Measurements from ENCODE around the gene RIPOR2.

The RIPOR2 gene

DNA sequence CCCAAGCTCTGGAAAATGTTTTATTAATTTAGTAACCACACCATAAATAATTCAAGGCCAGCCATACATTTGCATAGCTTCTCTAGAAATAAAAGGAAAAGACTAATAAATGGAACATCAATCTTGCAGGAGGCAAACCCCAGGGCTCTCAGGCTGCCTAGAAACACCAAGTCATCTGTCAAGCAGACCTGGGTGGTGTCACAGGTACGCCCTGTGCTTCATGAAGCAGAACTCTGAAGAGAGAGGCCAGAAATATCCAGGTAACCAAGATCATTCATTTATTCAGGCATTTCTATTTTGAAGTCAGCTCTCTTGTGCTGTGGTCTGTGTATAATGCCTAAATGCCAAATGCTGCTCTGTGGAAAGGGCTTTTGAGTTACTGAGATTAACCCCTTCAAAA, 91.7 kb downstream of the RIPOR2 start:
- no peak for DNase-seq (ENCODE audit: low spot score)

DNA sequence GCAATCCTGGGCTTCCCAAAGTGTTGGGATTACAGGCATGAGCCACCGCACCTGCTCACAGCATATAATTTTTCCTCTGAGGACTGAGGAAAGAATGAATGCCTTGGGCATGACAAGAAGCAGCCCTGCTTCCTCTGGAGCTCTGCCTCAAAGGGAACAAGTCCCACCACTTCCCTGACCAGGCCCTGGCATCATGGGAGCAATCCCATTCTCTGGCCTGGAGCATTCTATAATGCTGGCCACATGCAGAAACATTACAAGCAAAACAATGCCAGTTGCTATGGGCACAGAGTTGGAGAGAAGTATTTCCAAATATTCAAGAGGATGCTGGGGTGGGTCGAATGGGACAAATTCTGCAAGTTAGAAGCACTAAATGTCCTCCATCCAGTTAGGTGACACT, 95.6 kb downstream of the RIPOR2 start:
- DNase-seq (ENCODE audit: low spot score) = no peak

DNA sequence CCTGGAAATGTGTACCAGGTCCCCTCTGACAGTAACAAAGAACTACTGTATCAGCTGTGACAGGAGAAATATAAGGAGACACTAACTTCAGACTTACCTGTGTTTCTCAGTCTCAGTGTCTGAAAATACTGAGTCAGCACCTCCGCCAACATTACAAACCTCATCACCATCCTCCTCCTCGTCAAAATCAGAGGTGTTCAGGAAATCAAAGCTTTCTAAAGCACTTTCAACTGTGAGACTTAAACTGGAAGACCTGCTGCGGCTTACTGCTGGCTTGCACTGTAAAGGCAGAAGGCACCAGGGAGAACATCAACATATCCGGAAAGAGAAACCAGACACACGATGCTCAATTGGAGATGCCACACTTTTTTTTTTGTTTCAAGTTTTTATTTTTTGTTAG, 96.8 kb downstream of the RIPOR2 start:
- no peak for DNase-seq (ENCODE audit: low spot score)

DNA sequence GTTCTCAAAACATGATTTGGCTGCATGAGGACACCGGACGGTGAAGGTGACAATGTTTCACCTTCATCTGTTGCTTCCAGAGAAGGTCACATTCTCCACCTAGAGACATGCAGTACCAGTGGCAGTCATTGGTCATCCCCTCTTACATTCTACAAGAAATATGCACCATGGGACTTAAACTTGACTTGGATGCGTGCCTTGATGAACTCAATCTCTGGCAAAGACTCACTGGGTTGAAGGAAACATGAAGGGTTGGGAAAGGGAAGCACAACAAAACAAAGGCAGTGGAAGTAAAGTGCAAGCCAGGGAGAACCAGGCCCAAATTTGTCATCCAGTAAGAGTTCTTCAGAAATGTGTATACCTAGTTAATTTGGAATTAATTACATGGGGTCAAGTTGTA, 97.7 kb downstream of the RIPOR2 start:
- DNase-seq (ENCODE audit: low spot score) = no peak

DNA sequence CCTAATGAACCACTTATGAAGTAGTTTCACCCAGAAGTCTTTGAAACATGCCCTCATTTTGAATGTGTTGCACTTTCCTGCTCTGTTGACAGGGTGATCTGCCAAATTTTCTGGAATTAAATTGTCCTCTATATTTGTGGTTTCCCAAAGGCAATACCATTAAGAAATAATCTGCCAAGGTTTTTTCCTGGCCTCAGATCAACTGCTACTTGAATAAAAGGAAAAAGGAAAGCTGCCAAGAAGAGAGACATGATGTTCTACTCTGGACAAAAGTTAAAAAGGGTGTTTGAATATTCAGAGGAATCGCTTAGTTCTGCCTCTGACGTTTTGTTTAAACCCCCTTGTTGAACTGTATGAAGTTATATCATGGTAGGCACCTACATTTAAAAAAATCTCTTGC, 99.7 kb downstream of the RIPOR2 start:
- no peak for DNase-seq (ENCODE audit: low spot score)

DNA sequence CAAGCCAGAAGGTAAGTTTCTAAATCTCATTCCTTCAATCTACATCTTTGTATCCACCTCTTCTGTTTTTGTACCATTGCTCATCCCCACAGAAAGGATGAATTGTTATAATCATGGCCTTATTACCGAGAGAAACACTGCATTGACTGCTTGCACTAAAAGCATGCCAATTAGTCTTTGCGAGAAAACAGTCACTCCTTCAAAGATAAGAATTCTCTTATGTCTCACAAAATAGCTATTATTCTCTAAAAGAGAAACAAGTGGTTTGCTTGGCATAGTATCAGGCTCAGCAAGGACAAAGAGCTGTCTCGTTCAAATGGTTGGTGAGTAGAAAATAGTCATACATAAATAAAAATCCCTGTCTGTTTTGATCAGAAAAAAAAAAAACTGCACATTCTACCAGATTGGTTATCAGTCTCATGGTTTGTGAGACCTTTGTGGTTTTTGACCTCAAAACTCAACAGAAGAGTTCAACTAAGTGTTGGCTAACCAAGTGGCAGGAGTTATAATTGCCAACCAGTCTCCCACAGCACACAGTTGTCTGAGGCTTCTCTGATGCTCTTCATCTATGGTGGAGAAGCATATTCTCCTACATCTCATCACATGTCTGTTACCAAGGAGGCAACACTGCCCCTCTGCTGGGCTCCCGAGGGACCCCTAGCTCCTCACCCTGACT, 101.9 kb downstream of the RIPOR2 start:
- DNase-seq (ENCODE audit: low spot score) = no peak

DNA sequence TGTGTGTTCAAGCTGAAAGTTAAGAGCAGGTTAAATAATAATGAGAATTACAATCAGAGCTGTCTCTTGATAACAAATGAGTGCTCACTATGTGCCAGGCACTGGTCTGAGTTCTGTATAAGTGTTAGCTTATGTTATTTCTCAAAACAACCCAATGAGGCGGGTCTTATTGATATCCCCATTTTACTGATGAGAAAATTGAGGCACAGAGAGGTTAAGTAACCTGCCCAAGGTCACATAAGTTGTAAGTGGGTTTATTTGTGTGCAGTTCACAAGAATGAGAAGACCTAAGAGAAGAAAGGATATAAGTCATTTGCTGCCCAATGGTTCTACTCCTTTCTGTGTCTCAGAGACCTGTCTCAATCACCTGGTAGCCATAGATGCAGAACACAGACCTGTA, 103.0 kb downstream of the RIPOR2 start:
- DNase-seq (ENCODE audit: low spot score) = no peak

DNA sequence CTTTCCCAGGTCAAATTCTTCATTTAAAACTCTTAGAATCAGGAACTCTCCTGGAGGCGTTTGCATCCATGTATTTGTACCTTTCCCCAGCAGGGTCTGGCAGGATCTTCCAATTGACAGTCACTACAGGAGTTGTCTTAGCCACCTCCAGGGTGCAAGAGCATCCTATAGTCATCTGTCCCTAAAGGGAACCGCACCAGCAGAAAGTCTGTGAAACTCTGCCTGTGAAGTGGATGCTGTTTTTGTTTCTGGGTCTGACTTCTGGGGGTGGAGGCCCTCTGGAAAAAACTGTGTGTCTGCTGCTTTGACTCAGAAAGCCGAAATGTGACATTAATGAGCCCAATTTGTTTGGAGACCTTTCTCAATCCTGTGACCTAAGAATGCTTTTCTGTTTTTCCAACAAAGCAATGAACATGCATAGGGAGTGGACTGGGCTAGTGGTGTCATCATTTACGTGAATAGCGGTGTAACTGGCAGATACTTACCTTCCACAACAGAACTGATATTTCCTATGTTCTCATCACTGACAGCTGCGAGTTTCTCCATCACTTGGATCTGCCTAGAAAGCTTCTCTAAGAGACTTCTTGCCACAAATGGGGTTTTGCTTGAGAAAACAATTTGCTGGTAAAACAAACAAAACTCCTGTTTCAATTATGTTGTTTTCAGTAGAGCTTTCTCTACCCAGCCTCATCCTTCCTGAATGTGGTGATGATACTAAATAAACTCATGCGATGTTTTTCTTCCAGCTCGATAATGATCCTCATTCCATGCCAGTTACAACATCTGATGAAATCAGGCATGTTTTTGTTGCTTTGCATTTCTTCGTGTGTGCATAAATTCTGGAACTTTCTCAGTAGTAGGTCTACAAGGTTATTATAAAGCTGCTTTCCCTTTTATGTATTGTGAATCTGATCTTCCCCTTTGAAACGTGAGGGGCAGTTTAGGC, 103.7 kb downstream of the RIPOR2 start:
- DNase-seq (ENCODE audit: low spot score) = no peak

DNA sequence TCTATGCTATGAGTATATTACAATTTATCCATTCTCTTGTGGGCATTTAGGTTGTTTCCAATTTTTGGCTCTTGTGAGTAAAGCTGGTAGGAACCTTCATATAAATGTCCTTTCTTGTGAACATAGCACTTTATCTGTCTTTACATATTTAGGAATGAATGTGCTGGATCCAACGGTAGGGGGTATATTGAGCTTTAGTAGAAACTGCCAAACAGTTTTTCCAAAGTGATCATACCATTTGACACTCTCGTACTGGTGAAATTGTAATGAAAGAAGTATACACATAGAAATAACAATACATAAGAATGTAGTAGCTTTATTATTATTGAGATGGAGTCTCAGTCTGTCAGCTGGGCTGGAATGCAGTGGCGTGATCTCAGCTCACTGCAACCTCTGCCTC, 106.1 kb downstream of the RIPOR2 start:
- no peak for DNase-seq (ENCODE audit: low spot score)

DNA sequence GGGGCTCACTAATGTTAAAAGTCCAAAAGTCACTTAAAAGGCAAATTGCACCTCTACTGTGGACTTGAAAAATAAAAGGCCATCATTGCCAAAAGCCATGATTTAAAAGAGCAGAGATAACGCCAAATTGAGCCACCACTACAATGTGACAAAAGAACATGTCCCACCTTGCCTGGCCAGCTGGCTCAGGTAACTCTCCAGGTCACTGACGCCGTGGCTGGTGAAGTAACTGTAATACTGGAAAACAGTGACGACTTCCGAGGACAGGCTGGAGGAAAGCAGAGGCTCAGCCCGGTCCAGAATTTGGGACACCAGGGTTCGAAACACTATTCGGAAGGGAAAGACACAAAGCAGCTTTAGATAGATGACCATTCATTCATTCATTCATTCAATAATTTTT, 107.8 kb downstream of the RIPOR2 start:
- DNase-seq (ENCODE audit: low spot score) = no peak

DNA sequence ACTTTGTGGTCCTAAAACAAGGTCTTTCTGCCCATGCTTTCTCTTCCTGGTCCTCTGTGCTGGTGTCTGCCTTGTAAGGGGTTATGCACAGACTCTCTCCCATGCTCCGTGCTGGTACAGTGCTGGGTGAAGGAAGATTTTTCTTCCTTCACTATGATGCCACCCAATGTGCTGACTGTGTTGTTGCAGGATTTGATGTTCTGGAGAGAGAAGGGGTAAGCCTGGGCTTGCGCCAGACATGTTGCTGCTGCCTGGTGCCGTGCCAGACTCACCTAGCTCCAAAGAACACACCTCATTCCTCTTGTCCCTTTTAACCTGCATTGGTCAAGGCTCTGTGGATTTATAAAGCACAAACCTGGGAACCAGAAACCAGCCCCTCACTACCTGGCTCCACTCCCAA, 108.6 kb downstream of the RIPOR2 start:
- DNase-seq (ENCODE audit: low spot score) = no peak

DNA sequence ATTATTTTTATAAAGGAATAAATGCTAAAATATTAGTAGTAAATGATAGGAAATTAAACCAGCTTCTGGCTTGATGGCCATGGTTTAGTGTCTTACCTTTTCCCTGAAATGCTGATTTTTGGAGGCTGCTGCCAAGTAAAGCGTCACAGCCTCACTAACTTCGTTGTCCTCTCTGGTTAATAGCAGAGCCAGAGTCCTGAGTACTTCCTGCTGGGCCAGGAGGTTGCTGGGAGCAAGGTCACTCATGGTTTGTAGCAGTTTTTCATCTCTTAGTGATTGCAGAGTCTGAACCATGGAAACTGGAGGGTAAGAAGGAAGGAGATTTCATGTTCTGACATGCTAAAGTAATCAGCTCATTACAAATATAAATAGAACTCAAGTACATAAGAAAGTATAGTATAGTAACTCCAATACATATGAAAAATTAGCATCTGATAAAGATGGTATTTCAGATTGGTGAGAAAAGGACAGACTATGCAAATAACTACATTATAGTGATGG, 110.6 kb downstream of the RIPOR2 start:
- DNase-seq (ENCODE audit: low spot score) = no peak

DNA sequence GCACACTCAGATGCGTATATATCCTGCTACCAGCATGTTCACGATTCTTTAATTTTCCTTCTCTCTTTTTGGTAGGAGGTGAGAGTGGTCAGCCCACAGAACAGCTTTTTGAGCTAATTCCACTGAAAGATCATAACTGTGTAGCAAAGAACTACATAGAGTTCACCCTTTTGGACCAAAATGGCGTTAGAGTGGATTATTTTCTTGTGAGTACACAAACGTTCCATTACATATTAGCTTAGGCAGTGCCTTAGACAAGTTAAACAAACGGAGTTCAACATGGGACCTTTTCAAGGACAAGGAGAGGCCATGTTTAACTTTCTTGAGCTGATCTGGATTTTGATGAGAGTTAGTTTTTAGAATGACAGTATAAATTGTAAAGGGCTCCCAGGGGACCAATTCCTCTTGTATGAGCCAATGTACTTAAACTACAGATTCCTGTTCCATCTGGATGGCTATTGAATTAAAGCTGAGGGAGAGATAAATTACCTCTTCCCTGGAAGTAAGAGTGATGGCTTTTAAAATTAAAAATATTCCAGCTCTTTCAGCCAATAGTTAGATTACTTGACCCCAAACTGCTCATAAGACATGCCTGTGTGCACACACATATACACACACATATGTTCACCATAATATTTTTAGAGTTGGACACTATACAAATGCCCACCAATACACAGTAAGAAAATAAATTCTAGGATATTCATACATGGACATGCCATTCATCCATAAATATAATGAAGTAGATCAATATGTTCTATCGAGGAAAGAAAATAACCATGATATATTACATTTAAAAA, 111.4 kb downstream of the RIPOR2 start:
- no peak for DNase-seq (ENCODE audit: low spot score)

DNA sequence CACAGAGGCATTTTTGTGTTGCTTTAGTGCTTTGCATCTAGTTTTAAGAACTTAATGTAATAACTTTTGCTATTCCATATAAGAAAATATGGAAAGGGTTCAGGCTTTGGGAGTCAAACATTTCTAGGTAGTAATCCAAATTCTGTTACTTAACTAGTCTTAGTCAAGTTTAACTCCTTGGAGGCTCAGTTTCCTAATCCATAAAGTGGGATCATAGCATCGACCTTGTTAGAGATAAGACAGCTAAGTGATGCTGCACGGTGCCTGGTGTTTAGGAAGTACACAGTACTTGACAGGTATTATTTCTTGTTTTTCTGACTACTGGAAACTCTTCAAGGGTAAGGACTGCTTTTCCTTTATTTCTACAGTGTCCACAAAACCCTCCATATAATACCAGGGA, 112.6 kb downstream of the RIPOR2 start:
- no peak for DNase-seq (ENCODE audit: low spot score)

DNA sequence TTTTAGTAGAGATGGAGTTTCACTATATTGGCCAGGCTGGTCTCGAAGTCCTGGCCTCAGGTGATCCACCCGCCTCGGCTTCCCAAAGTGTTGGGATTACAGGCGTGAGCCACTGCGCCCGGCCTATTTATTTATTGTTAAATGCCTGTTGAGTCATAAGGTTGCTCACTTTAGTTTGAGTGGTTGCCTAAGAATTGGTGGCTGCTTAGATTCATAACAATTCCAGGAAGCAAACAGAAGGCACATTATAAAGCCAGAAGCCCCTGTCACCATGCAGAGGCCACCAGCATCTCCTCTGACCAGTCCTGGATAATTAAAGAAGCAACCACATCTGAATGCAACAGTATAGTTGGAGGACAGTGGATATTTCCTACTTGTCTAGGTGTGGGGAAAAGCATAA, 113.1 kb downstream of the RIPOR2 start:
- no peak for DNase-seq (ENCODE audit: low spot score)

DNA sequence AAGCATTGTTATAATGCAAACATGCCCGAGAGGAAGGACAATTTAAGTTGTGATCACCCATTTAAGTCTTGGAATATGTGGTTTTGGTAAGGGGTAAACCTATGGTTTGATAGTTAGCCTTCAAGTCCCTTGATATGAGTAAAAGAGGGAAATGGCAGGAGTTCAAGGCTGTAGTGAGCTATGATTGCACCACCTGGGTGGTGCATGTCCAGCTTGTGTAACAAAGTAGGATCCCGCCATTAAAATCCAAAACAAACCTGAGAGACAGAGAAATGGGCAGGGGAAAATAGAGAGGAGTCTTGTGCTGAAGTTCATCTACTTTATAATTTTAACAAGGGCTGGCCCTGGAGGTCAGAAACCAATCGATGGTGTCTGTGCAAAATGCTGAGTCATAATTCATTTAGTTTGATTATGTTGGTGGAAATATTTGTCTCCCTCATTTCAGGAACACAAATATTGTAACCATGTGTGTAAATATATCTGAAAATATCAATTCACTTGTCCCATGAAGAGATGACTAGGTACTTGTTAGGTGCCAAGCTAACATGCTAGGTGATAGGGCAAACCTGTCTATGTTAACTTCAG, 113.8 kb downstream of the RIPOR2 start:
- no peak for DNase-seq (ENCODE audit: low spot score)

DNA sequence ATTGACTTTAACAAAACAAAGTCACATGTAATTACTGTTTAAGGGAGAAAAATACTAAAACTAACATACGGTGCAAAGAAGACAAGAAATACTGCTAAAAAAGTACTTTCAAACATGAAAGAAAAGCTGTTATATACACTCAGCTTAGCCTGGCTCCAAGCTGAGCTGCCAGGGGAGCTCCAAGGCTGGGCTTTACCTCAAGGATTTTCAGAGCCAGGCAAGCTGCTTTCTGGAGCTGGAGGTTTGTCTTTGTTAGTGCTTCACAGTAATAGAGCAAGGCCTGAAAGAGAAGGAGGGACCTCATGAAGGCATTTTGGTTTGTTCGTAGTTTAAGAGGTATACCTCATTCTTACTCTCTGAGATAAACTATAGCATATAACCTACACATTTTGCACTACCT, 117.4 kb downstream of the RIPOR2 start:
- no peak for DNase-seq (ENCODE audit: low spot score)

DNA sequence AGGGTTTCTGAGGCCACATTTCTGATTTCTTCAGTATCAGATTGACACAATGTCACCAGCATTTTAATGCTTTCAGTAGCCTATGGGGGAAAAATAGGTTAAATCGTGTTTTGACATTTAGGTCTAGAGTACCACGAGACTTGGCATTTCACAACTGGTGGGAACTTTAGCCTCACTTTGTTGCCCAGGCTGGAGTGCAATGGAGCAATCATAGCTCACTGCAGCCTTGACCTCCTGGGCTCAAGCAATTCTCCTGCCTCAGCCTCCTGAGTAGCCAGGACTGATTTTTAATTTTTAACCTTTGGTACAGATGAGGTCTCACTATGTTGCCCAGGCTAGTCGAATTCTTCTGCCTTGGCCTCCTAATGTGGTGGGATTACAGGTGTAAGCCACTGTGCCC, 126.0 kb downstream of the RIPOR2 start:
- DNase-seq (ENCODE audit: low spot score) = no peak

DNA sequence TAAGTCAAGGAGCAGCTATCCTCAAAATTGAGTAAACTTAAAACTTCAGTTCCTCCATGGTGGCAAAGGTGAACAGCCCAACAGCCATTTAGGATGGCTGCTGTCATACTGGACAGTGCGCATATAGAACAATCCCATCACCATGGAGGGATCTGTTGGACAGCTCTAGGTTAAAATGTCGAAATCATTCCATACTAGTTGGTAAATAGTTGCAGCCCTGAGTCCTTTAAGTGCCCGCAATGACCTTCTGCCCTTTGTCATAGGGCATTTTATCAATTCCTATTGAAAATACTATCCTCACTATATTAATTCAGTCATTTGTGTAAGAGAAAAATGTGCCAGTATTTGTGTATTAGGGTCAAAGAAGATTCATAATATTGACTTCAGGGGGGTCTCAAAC, 128.2 kb downstream of the RIPOR2 start:
- no peak for DNase-seq (ENCODE audit: low spot score)

DNA sequence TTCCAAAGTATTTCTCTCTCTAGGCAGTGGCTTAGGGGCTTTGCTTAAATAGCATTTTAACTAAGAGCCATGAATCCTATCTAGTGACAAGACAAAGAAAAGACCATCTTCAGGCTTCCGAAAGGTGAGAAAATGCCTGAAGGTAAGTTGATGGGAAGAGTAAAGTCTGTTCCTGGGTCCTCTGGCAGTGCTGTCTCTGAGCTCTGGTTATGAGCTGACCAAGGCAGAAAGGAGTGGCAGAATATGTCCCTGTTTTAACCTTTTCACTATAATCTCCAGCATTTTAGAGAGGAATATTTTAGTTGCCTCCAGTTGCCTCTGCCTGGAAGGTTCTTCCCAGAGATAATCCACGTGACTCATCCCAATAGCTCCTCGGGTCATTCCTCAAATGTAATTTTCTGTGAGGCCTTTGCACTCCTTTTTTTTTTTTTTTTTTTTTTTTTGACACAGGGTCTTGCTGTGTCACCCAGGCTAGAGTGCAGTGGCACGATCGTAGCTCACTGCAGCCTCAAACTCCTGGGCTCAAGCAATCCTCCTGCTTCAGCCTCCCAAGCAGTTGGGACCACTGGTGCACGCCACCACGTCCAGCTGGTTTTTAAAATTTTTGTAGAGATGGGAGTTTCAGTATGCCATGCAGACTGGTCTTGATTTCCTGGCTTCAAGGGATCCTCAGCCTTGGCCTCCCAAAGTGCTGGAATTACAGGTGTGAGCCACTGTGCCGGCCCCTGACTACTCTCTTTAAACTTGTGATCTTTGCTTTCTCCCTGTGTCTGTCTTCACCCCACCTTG, 133.3 kb downstream of the RIPOR2 start:
- no peak for DNase-seq (ENCODE audit: low spot score)

DNA sequence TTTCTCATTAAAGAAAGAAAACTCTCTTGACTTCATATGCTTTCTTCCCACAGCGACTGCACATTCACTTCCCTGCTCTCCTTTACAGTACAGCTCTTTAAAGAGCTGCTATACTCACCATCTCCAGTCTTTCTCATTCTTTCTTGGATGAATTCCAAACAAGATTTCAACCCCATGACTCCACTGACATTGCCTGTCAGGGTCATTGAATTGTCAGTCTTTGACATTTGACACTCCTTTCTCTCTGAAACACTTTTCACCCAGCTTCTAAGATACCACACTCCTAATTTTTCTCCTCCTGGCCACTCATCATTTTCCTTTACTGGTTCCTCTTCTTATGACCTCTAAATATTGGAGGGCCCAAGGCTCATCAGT, 136.2 kb downstream of the RIPOR2 start:
- no peak for DNase-seq (ENCODE audit: low spot score)
